Activated CD4-positive, alpha-beta memory T cell treated with anti-CD3 and anti-CD28 coated beads for 36 hours (primary cell): ENCODE data around the gene GPD2. TPM values are rescaled to one million over a fixed set of nuclear protein-coding genes. Genes with fewer than 3 reads are reported as not detected.

ENCODE experiments used
- CTCF ChIA-PET: fragments of 350-600 bp; sonication (Branson Sonifier 250); formaldehyde crosslinking; loops from one replicate; lab custom pipeline; 2021; ENCODE audit warnings: antibody characterized with exemption, inconsistent platforms; lab: Charles Lee
- POLR2A ChIA-PET: fragments of 350-600 bp; sonication (Branson Sonifier 250); formaldehyde crosslinking; loops from one replicate; lab custom pipeline; 2021; ENCODE audit warnings: antibody characterized with exemption; lab: Charles Lee
- DNase-seq: peaks from one replicate; pipeline ENCODE4 v3.0.0-alpha.2; 2020
- H3K27ac Mint-ChIP-seq: one replicate; pipeline ENCODE4 v1.8.0; 2021; ENCODE audit warnings: mixed read lengths
- H3K27me3 Mint-ChIP-seq: one replicate; pipeline ENCODE4 v1.8.0; 2021; ENCODE audit warnings: mixed read lengths
- H3K36me3 Mint-ChIP-seq: one replicate; pipeline ENCODE4 v1.8.0; 2021; ENCODE audit warnings: mixed read lengths
- H3K4me1 Mint-ChIP-seq: one replicate; pipeline ENCODE4 v1.8.0; 2021; ENCODE audit warnings: low read depth, mixed read lengths
- H3K4me3 Mint-ChIP-seq: one replicate; pipeline ENCODE4 v1.8.0; 2021; ENCODE audit warnings: mild to moderate bottlenecking, mixed read lengths
- H3K9me3 Mint-ChIP-seq: one replicate; pipeline ENCODE4 v1.8.0; 2021; ENCODE audit warnings: mixed read lengths
- intact Hi-C: fragments of 100-400 bp; cut with micrococcal nuclease; formaldehyde crosslinking; loops from one replicate; pipeline ENCODE4 v1.15.1; 2023
- total RNA-seq, 2 experiments: library from RNA; stranded (reverse); gene quantifications; one replicate each; pipeline ENCODE4 v1.2.3, GENCODE V29; 2021

GPD2 gene
- total RNA-seq, 2 experiments from 2014 or later, result 27.3 to 28.6 TPM

- CTCF ChIA-PET, result no interaction called here
- H3K9me3 Mint-ChIP-seq, result no peaks in the 10 kb centered on the region
- H3K36me3 Mint-ChIP-seq, result peaks cover 4% of the 10 kb centered on the region
- no peak overlapping the region for H3K4me3 Mint-ChIP-seq
- intact Hi-C loops, result no loop called here
- POLR2A ChIA-PET, result no interaction called here
- no peak overlapping the region for H3K27ac Mint-ChIP-seq
- H3K4me1 Mint-ChIP-seq, result peaks cover 13% of the 10 kb centered on the region
- no peak for DNase-seq
- no peaks in the 10 kb centered on the region for H3K27me3 Mint-ChIP-seq
Measured at GRCh38 chr2:156465573-156465972, 29.4 kb downstream of the GPD2 start.

GRCh38 chr2:156466739-156467405, 30.7 kb downstream of the GPD2 start:
- Mint-ChIP-seq H3K27me3 (no peaks in the 10 kb centered on the region), H3K36me3 (peaks cover 5% of the 10 kb centered on the region), H3K9me3 (no peaks in the 10 kb centered on the region), H3K4me3 (no peak overlapping the region), H3K4me1 (peaks cover 18% of the 10 kb centered on the region), H3K27ac (no peak overlapping the region)
- DNase-seq, result no peak
- intact Hi-C loops, result no loop called here
- ChIA-PET POLR2A (no interaction called here), CTCF (no interaction called here)

GRCh38 chr2:156470975-156471583, 34.9 kb downstream of the GPD2 start:
- POLR2A ChIA-PET, result no interaction called here
- intact Hi-C loops, result loop anchor here (5.0 kb wide), 1 partner anchor 34 kb away; the partner anchor contains the start of gene GPD2
- CTCF ChIA-PET, result interaction anchor here (0.8 kb wide), 1 partner anchor 16 kb away, joined by 3 read pairs; no protein-coding TSS in a partner anchor
- Mint-ChIP-seq H3K27ac (no peak overlapping the region), H3K36me3 (peaks cover 2% of the 10 kb centered on the region), H3K9me3 (no peaks in the 10 kb centered on the region), H3K4me3 (no peak overlapping the region), H3K27me3 (no peaks in the 10 kb centered on the region), H3K4me1 (peaks cover 31% of the 10 kb centered on the region)
- DNase-seq, result no peak

- ChIA-PET POLR2A (no interaction called here), CTCF (no interaction called here)
- Mint-ChIP-seq H3K27ac (no peak overlapping the region), H3K36me3 (peaks cover 5% of the 10 kb centered on the region), H3K4me3 (no peak overlapping the region), H3K9me3 (no peaks in the 10 kb centered on the region), H3K4me1 (peaks cover 35% of the 10 kb centered on the region), H3K27me3 (no peaks in the 10 kb centered on the region)
- intact Hi-C loops, result loop anchor here (5.0 kb wide), 1 partner anchor 34 kb away; the partner anchor contains the start of gene GPD2
- DNase-seq, result no peak
Measured at GRCh38 chr2:156471762-156472161, 35.6 kb downstream of the GPD2 start.

- CTCF ChIA-PET, result interaction anchor here (1.2 kb wide), 1 partner anchor 132 kb away, joined by 3 read pairs; no protein-coding TSS in a partner anchor
- DNase-seq, result no peak
- peaks cover 9% of the 10 kb centered on the region for H3K36me3 Mint-ChIP-seq
- no peaks in the 10 kb centered on the region for H3K9me3 Mint-ChIP-seq
- intact Hi-C loops, result loop anchor here (5.0 kb wide), 1 partner anchor 35 kb away; the partner anchor contains the start of gene GPD2
- POLR2A ChIA-PET, result no interaction called here
- H3K27me3 Mint-ChIP-seq, result no peaks in the 10 kb centered on the region
- no peak overlapping the region for H3K27ac Mint-ChIP-seq
- H3K4me1 Mint-ChIP-seq, result peaks cover 38% of the 10 kb centered on the region
- H3K4me3 Mint-ChIP-seq, result no peak overlapping the region
Measured at GRCh38 chr2:156472686-156473085, 36.5 kb downstream of the GPD2 start.

GRCh38 chr2:156473445-156473844, 37.3 kb downstream of the GPD2 start:
- H3K9me3 Mint-ChIP-seq, result no peaks in the 10 kb centered on the region
- no peak for DNase-seq
- no peak overlapping the region for H3K4me3 Mint-ChIP-seq
- no peaks in the 10 kb centered on the region for H3K27me3 Mint-ChIP-seq
- peaks cover 41% of the 10 kb centered on the region for H3K4me1 Mint-ChIP-seq
- ChIA-PET POLR2A (no interaction called here), CTCF (interaction anchor here (1.2 kb wide), 1 partner anchor 132 kb away, joined by 3 read pairs; no protein-coding TSS in a partner anchor)
- intact Hi-C loops, result loop anchor here (5.0 kb wide), 1 partner anchor 36 kb away; the partner anchor contains the start of gene GPD2
- peaks cover 9% of the 10 kb centered on the region for H3K36me3 Mint-ChIP-seq
- H3K27ac Mint-ChIP-seq, result no peak overlapping the region

GRCh38 chr2:156474401-156474800, 38.2 kb downstream of the GPD2 start:
- DNase-seq, result no peak
- H3K27me3 Mint-ChIP-seq, result no peaks in the 10 kb centered on the region
- ChIA-PET CTCF (no interaction called here), POLR2A (no interaction called here)
- H3K4me3 Mint-ChIP-seq, result no peak overlapping the region
- peaks cover 11% of the 10 kb centered on the region for H3K36me3 Mint-ChIP-seq
- H3K9me3 Mint-ChIP-seq, result no peaks in the 10 kb centered on the region
- H3K27ac Mint-ChIP-seq, result no peak overlapping the region
- peaks cover 39% of the 10 kb centered on the region for H3K4me1 Mint-ChIP-seq
- intact Hi-C loops, result loop anchor here (5.0 kb wide), 1 partner anchor 37 kb away; the partner anchor contains the start of gene GPD2

- H3K4me1 Mint-ChIP-seq, result peaks cover 42% of the 10 kb centered on the region
- CTCF ChIA-PET, result interaction anchor here (1.0 kb wide), 1 partner anchor 10 kb away, joined by 3 read pairs; no protein-coding TSS in a partner anchor
- no peaks in the 10 kb centered on the region for H3K9me3 Mint-ChIP-seq
- H3K27me3 Mint-ChIP-seq, result no peaks in the 10 kb centered on the region
- no peak overlapping the region for H3K4me3 Mint-ChIP-seq
- peaks cover 8% of the 10 kb centered on the region for H3K36me3 Mint-ChIP-seq
- intact Hi-C loops, result loop anchor here (1.0 to 2.0 kb wide), 3 partner anchors 14 to 135 kb away; no protein-coding TSS in a partner anchor
- no peak for DNase-seq
- POLR2A ChIA-PET, result no interaction called here
- peak overlapping the region; percentile 53 for H3K27ac Mint-ChIP-seq
Measured at GRCh38 chr2:156476021-156476849, 40.1 kb downstream of the GPD2 start.

- POLR2A ChIA-PET, result no interaction called here
- no peaks in the 10 kb centered on the region for H3K27me3 Mint-ChIP-seq
- no peaks in the 10 kb centered on the region for H3K9me3 Mint-ChIP-seq
- no peak overlapping the region for H3K4me3 Mint-ChIP-seq
- peaks cover 8% of the 10 kb centered on the region for H3K36me3 Mint-ChIP-seq
- H3K4me1 Mint-ChIP-seq, result peaks cover 38% of the 10 kb centered on the region
- H3K27ac Mint-ChIP-seq, result peak overlapping the region; percentile 53
- peak; percentile 35 for DNase-seq
- intact Hi-C loops, result loop anchor here (1.0 to 2.0 kb wide), 3 partner anchors 13 to 136 kb away; no protein-coding TSS in a partner anchor
- CTCF ChIA-PET, result no interaction called here
Measured at GRCh38 chr2:156476850-156477206, 40.6 kb downstream of the GPD2 start.

GRCh38 chr2:156480376-156480775, 44.2 kb downstream of the GPD2 start:
- Mint-ChIP-seq H3K36me3 (peaks cover 13% of the 10 kb centered on the region), H3K27me3 (no peaks in the 10 kb centered on the region), H3K27ac (no peak overlapping the region), H3K4me1 (peaks cover 40% of the 10 kb centered on the region), H3K4me3 (no peak overlapping the region), H3K9me3 (no peaks in the 10 kb centered on the region)
- DNase-seq, result no peak
- POLR2A ChIA-PET, result no interaction called here
- intact Hi-C loops, result no loop called here
- CTCF ChIA-PET, result interaction anchor here (1.1 kb wide), 1 partner anchor 16 kb away, joined by 4 read pairs; no protein-coding TSS in a partner anchor

GRCh38 chr2:156481312-156481711, 45.1 kb downstream of the GPD2 start:
- intact Hi-C loops, result no loop called here
- H3K4me1 Mint-ChIP-seq, result peaks cover 34% of the 10 kb centered on the region

More at GRCh38 chr2:156481312-156481711, 45.1 kb downstream of the GPD2 start:
- ChIA-PET POLR2A (no interaction called here), CTCF (interaction anchor here (1.1 to 1.4 kb wide), 2 partner anchors 17 to 108 kb away, joined by 4 read pairs; no protein-coding TSS in a partner anchor)
- H3K27ac Mint-ChIP-seq, result no peak overlapping the region
- H3K9me3 Mint-ChIP-seq, result no peaks in the 10 kb centered on the region
- H3K36me3 Mint-ChIP-seq, result peaks cover 13% of the 10 kb centered on the region
- no peak for DNase-seq
- H3K27me3 Mint-ChIP-seq, result no peaks in the 10 kb centered on the region
- no peak overlapping the region for H3K4me3 Mint-ChIP-seq
